Mesenchymal stem cell (in vitro differentiated cells and primary cell): ENCODE results near the gene FHL1.
"Not testable (repeated sequence)": the region's sequence is repeated elsewhere in the genome, so short reads cannot be mapped to it uniquely, and the experiment has no call there.

ENCODE experiments used
- DNase-seq: peaks from one replicate; pipeline ENCODE4 v3.0.0-alpha.2; 2013
- H2AFZ ChIP-seq: one replicate; pipeline ENCODE4 v1.6.1; 2013; ENCODE audit warnings: low read depth, mild to moderate bottlenecking, control low read depth, inconsistent platforms, low read length, moderate library complexity
- H2AK5ac ChIP-seq: 2 replicates; pipeline ENCODE4 v1.6.1; 2013; ENCODE audit warnings: low read length, moderate library complexity, mild to moderate bottlenecking, inconsistent platforms; ENCODE audit not compliant: severe bottlenecking
- H2BK120ac ChIP-seq: one replicate; pipeline ENCODE4 v1.6.1; 2013; ENCODE audit warnings: low read depth, mild to moderate bottlenecking, inconsistent platforms, low read length, moderate library complexity
- H2BK12ac ChIP-seq, 2 experiments: one replicate each; pipeline ENCODE4 v1.6.1; 2013; ENCODE audit warnings: inconsistent platforms in 2 of 2, low read length in 2 of 2, mild to moderate bottlenecking in 2 of 2, moderate library complexity in 2 of 2, control low read depth in 1 of 2
- H2BK15ac ChIP-seq: one replicate; pipeline ENCODE4 v1.6.1; 2013; ENCODE audit warnings: mild to moderate bottlenecking, low read depth, inconsistent platforms; ENCODE audit not compliant: poor library complexity, severe bottlenecking
- H2BK5ac ChIP-seq: 2 replicates; pipeline ENCODE4 v1.6.1; 2013; ENCODE audit warnings: low read depth, mild to moderate bottlenecking, low read length, control low read depth, inconsistent platforms; ENCODE audit not compliant: poor library complexity, severe bottlenecking
- H3K14ac ChIP-seq, 2 experiments: one replicate each; pipeline ENCODE4 v1.6.1; 2013; ENCODE audit warnings: inconsistent platforms in 2 of 2, low read length in 2 of 2, control low read depth in 1 of 2, mild to moderate bottlenecking in 1 of 2, moderate library complexity in 1 of 2
- H3K18ac ChIP-seq, 2 experiments: one replicate each; pipeline ENCODE4 v1.6.1; 2013; ENCODE audit warnings: inconsistent platforms in 2 of 2, low read length in 2 of 2, control low read depth in 1 of 2, low read depth in 1 of 2, mild to moderate bottlenecking in 1 of 2
- H3K23ac ChIP-seq, 2 experiments: one replicate each; pipeline ENCODE4 v1.6.1; 2013; ENCODE audit warnings: inconsistent platforms in 2 of 2, low read length in 2 of 2, mild to moderate bottlenecking in 2 of 2, moderate library complexity in 2 of 2, control low read depth in 1 of 2
- H3K27ac ChIP-seq: 2 replicates; pipeline ENCODE4 v1.5.1; 2013; ENCODE audit warnings: mild to moderate bottlenecking, moderate library complexity, low read length, control low read depth, inconsistent platforms; ENCODE audit not compliant: poor library complexity, severe bottlenecking
- H3K27me3 ChIP-seq, 2 experiments: 2 replicates each; pipeline versions ENCODE4 v1.6.1 to v1.7.0; 2013; ENCODE audit warnings: low read length in 2 of 2, mild to moderate bottlenecking in 2 of 2, moderate library complexity in 2 of 2, control low read depth in 1 of 2, inconsistent platforms in 1 of 2; ENCODE audit not compliant: control insufficient read depth in 1 of 2, insufficient read depth in 1 of 2
- H3K36me3 ChIP-seq, 2 experiments: 2 replicates each; pipeline versions ENCODE4 v1.6.1 to v1.7.0; 2013; ENCODE audit warnings: low read length in 2 of 2, control low read depth in 1 of 2, inconsistent platforms in 1 of 2, low read depth in 1 of 2, mild to moderate bottlenecking in 1 of 2; ENCODE audit not compliant: insufficient read depth in 2 of 2, control insufficient read depth in 1 of 2
- H3K4ac ChIP-seq, 2 experiments: one replicate each; pipeline ENCODE4 v1.6.1; 2013; ENCODE audit warnings: inconsistent platforms in 2 of 2, low read length in 2 of 2, mild to moderate bottlenecking in 2 of 2, moderate library complexity in 2 of 2, control low read depth in 1 of 2, low read depth in 1 of 2
- H3K4me1 ChIP-seq: 2 replicates; pipeline ENCODE4 v1.6.1; 2013; ENCODE audit warnings: low read depth, low read length, control low read depth; ENCODE audit not compliant: control insufficient read depth, insufficient read depth
- H3K4me2 ChIP-seq: 2 replicates; pipeline ENCODE4 v1.6.1; 2013; ENCODE audit warnings: low read length, mild to moderate bottlenecking, inconsistent platforms; ENCODE audit not compliant: poor library complexity, severe bottlenecking
- H3K4me3 ChIP-seq, 2 experiments: 2 replicates each; pipeline versions ENCODE4 v1.5.1 to v1.7.0; 2013; ENCODE audit warnings: low read length in 2 of 2, mild to moderate bottlenecking in 2 of 2, control low read depth in 1 of 2, low read depth in 1 of 2; ENCODE audit not compliant: insufficient read depth in 1 of 2
- H3K79me1 ChIP-seq: replicated peaks from 2 replicates; pipeline ENCODE4 v1.6.1; 2013; ENCODE audit warnings: mild to moderate bottlenecking, control low read depth, low read length, inconsistent platforms; ENCODE audit not compliant: poor library complexity, severe bottlenecking
- H3K9ac ChIP-seq: 2 replicates; pipeline ENCODE4 v1.7.0; 2013; ENCODE audit warnings: mild to moderate bottlenecking, low read length, moderate library complexity
- H3K9me3 ChIP-seq: 2 replicates; pipeline ENCODE4 v1.7.0; 2013; ENCODE audit warnings: mild to moderate bottlenecking, low read length; ENCODE audit not compliant: control insufficient read depth
- H4K8ac ChIP-seq: one replicate; pipeline ENCODE4 v1.6.1; 2013; ENCODE audit warnings: inconsistent platforms, mild to moderate bottlenecking, low read length, moderate library complexity
- H4K91ac ChIP-seq: one replicate; pipeline ENCODE4 v1.6.1; 2013; ENCODE audit warnings: mild to moderate bottlenecking, low read length, inconsistent platforms
- WGBS: methylation state at CpG from one replicate; pipeline ENCODE4 v1.1.7; 2013; ENCODE audit warnings: mixed read lengths; 5-methylcytosine and 5-hydroxymethylcytosine counted together

The FHL1 gene

DNA sequence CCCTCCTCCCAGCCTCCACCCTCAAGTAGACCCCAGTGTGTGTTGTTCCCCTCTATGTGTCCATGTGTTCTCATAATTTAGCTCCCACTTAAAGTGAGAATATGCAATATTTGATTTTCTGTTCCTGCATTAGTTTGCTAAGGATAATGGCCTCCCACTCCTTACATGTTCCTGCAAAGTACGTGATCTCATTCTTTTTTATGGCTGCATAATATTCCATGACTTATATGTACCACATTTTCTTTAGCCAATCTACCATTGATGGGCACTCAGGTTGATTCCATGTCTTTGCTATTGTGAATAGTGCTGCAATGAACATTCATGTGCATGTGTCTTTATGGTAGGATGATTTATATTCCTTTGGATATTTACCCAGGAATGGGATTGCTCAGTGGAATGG, 38.4 kb upstream of the FHL1 start:
- H3K27me3 ChIP-seq, result peaks cover 0 to 12% of the 10 kb centered on the region in 2 experiments
- H3K9me3 ChIP-seq, H3K23ac ChIP-seq, H3K4me1 ChIP-seq, H2BK5ac ChIP-seq, H3K79me1 ChIP-seq, H4K91ac ChIP-seq, H2AFZ ChIP-seq, H2AK5ac ChIP-seq, H3K9ac ChIP-seq, H3K18ac ChIP-seq, DNase-seq, H3K27ac ChIP-seq, H3K36me3 ChIP-seq, H2BK12ac ChIP-seq, H3K4me2 ChIP-seq, H4K8ac ChIP-seq, H2BK120ac ChIP-seq, H3K4me3 ChIP-seq, H3K4ac ChIP-seq, H2BK15ac ChIP-seq, H3K14ac ChIP-seq: not testable (repeated sequence)
- 86% methylated on average over 1 of the region's 1 CpG for WGBS

DNA sequence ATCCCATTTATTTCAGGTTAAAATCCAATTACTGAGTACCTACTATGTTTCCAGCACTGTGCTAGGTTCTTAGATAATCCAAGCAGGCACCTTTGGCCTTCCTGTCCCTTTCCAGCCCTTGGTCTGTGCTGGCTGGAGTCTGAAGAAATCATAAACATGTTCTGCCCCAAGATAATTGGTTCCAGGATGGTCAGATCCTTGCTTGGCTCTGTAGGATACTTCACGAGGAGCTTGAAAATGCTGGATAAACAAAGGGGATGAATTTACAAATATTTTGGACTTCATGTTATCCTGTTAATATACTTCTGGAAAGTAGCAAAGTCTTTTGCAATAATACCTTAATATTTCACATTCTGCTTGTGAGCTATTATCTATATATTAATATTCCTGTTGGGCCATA, 35.0 kb upstream of the FHL1 start:
- H3K4me1 ChIP-seq, result peaks cover 1% of the 10 kb centered on the region
- no peak overlapping the region for H2BK15ac ChIP-seq
- H4K8ac ChIP-seq, result no peak overlapping the region
- no peak overlapping the region for H3K9ac ChIP-seq
- H2BK12ac ChIP-seq, result no peak overlapping the region
- no peak overlapping the region for H3K14ac ChIP-seq
- H3K36me3 ChIP-seq, result no peaks in the 10 kb centered on the region
- no peak overlapping the region for H3K4ac ChIP-seq
- no peaks in the 10 kb centered on the region for H3K79me1 ChIP-seq
- H3K4me2 ChIP-seq, result no peak overlapping the region
- WGBS, result no CpG with 5 or more reads among the region's 1 CpG
- H3K9me3 ChIP-seq, result no peaks in the 10 kb centered on the region
- H4K91ac ChIP-seq, result no peak overlapping the region
- H2AK5ac ChIP-seq, result no peak overlapping the region
- no peaks in the 10 kb centered on the region for H3K27me3 ChIP-seq
- no peak overlapping the region for H3K4me3 ChIP-seq
- H2BK5ac ChIP-seq, result no peak overlapping the region
- no peak overlapping the region for H3K18ac ChIP-seq
- no peak overlapping the region for H3K23ac ChIP-seq
- DNase-seq, result no peak
- H3K27ac ChIP-seq, result no peak overlapping the region
- no peak overlapping the region for H2BK120ac ChIP-seq
- H2AFZ ChIP-seq, result no peak overlapping the region

DNA sequence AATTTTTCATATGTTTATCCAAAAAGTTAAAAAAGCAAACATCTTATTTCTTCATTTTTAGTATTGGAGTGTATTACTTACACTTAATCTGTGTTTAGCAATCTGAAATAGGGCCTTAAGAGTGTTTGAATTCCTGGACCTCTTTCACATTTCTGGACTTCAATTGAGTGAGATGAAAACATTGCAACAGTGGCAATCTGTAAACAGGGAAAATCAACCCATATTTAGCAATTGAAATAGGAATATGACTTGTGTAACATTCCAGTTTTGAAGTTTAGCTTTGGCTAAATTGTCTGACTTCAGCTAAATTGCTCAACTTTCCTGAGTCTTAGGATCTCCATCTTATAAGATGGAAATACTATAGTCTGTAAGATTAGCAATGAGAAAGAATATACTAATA, 34.6 kb upstream of the FHL1 start:
- Histone ChIP-seq H3K14ac (no peak overlapping the region), H4K91ac (no peak overlapping the region), H3K9ac (no peak overlapping the region), H2AFZ (no peak overlapping the region), H2BK15ac (no peak overlapping the region), H3K4me3 (no peak overlapping the region), H3K23ac (no peak overlapping the region), H2BK12ac (no peak overlapping the region), H3K4me1 (peaks cover 1% of the 10 kb centered on the region), H3K36me3 (no peaks in the 10 kb centered on the region), H2BK120ac (no peak overlapping the region), H3K27ac (no peak overlapping the region), H3K27me3 (no peaks in the 10 kb centered on the region), H4K8ac (no peak overlapping the region), H3K4me2 (no peak overlapping the region), H3K79me1 (no peaks in the 10 kb centered on the region), H3K9me3 (no peaks in the 10 kb centered on the region), H3K18ac (no peak overlapping the region), H2AK5ac (no peak overlapping the region), H3K4ac (no peak overlapping the region), H2BK5ac (no peak overlapping the region)
- no peak for DNase-seq

DNA sequence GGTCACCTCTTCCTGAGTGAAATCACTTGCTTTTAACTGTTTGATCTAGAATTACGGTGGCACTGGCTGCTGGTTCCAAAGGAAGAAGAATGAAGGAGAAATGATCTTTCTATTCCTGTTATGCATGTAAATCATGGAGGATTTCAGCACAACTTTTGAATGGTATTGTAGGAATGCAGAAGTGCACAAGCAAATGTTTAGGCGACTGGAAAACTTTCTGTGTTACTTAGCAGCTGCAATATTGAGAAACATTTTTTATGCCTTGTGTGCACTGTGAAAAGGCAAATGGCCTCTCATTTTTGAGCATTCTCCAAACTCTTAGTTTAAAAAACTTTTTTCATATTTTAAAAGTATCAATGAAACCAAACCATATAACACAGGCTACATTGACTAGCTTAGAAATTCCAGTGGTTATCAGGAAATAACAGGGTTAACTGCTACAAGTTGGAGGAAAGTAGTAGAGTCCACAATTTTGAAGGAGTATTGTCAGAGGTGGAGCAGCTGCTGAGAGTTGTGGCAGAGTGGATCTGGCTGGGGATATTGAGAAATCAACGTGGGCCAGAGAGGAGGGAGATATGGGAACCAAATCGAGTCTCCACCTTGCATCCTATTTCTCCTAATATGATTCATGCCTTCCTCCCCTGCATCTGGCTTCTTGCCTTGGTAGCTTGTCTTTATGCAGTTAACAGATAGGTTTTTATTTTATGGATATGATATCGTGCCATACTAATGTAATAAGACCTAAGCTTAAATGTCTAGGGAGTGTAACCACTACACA, 32.0 kb upstream of the FHL1 start:
- H3K14ac ChIP-seq, result no peak overlapping the region
- H3K4me3 ChIP-seq, result no peak overlapping the region
- no peak overlapping the region for H3K18ac ChIP-seq
- H2BK120ac ChIP-seq, result no peak overlapping the region
- H4K91ac ChIP-seq, result no peak overlapping the region
- H2BK12ac ChIP-seq, result no peak overlapping the region
- no peak overlapping the region for H2BK15ac ChIP-seq
- H3K27me3 ChIP-seq, result peaks cover 0 to 6% of the 10 kb centered on the region in 2 experiments
- DNase-seq, result no peak
- no peak overlapping the region for H3K4me2 ChIP-seq
- H3K23ac ChIP-seq, result no peak overlapping the region
- H2BK5ac ChIP-seq, result no peak overlapping the region
- 96% methylated on average over 1 of the region's 5 CpGs for WGBS
- H4K8ac ChIP-seq, result no peak overlapping the region
- no peak overlapping the region for H3K27ac ChIP-seq
- H3K36me3 ChIP-seq, result no peaks in the 10 kb centered on the region
- no peak overlapping the region for H3K4ac ChIP-seq
- H3K9ac ChIP-seq, result no peak overlapping the region
- H2AK5ac ChIP-seq, result no peak overlapping the region
- H3K79me1 ChIP-seq, result no peaks in the 10 kb centered on the region
- peaks cover 1% of the 10 kb centered on the region for H3K4me1 ChIP-seq
- H3K9me3 ChIP-seq, result peaks cover 14% of the 10 kb centered on the region
- H2AFZ ChIP-seq, result no peak overlapping the region
